Upper lobe of right lung (tissue), 1 donor: ENCODE results near the gene HNRNPCL1. TPM values are rescaled to one million over a fixed set of nuclear protein-coding genes. Genes with fewer than 3 reads are reported as not detected.
"Not testable (repeated sequence)": the region's sequence is repeated elsewhere in the genome, so short reads cannot be mapped to it uniquely, and the experiment has no call there.

ENCODE experiments used
- ATAC-seq: fragments of 200-7000 bp; cut with Tn5 transposase; one replicate; pipeline ENCODE4 v1.9.1; 2020; ENCODE audit warnings: mild to moderate bottlenecking, moderate library complexity
- DNase-seq: peaks from one replicate; pipeline ENCODE4 v3.0.0-alpha.2; 2020
- H3K27ac ChIP-seq: fragments of 200-600 bp; one replicate; pipeline ENCODE4 v1.8.0; 2022
- H3K27me3 ChIP-seq: fragments of 200-600 bp; one replicate; pipeline ENCODE4 v1.8.0; 2022; ENCODE audit warnings: mild to moderate bottlenecking
- H3K36me3 ChIP-seq: fragments of 200-600 bp; one replicate; pipeline ENCODE4 v1.8.0; 2022
- H3K4me1 ChIP-seq: fragments of 200-600 bp; one replicate; pipeline ENCODE4 v1.8.0; 2022
- H3K4me3 ChIP-seq: fragments of 200-600 bp; one replicate; pipeline ENCODE4 v1.8.0; 2022; ENCODE audit warnings: mild to moderate bottlenecking
- H3K9me3 ChIP-seq: fragments of 200-600 bp; one replicate; pipeline ENCODE4 v1.8.0; 2022
- intact Hi-C: fragments of 100-400 bp; cut with DNase I; formaldehyde crosslinking; loops from one replicate; pipeline ENCODE4 v1.11.0; 2022
- long read RNA-seq: library from polyadenylated mRNA; unstranded; transcript quantifications from one replicate; pipeline ENCODE4 v2.0.0, GENCODE V29; 2021
- total RNA-seq: library from RNA; stranded (reverse); fragmentation: NEBNext Ultra II Directional; extraction: Animal tissue kit (Norgen Biotek cat#: 25700); gene quantifications from one replicate; pipeline ENCODE4 v1.2.1, GENCODE V29; 2021
- TF ChIP-seq, protein P1 (sequence below): fragments of 200-600 bp; IDR thresholded peaks from one replicate; pipeline ENCODE4 v1.8.0; 2022; ENCODE audit warnings: antibody characterized with exemption
- donor health status: DM: no; HTN: yes; CAD: no; lungs with severe emphysema.

HNRNPCL1 gene
- total RNA-seq = not detected
- long read RNA-seq = 0 reads

DNA sequence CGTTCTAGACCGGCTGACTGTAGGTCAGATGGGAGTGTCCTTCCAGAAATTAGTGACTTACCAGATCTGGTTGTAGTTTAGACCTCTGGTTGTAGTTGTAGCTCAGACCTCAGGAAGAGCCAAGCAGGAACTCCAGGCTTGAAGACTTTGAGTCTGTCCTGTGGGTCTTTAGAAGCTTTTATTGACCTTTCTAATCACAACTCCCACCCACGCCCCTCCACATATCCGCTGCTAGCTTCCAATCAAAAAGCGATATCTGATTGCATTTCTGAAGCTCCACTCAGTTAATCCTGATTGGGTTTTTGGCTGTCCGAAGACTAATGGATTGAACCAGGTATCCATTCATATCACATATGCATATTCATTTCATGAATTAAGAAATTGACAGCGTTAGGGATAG lies at the start of gene HNRNPCL1:
Gene HNRNPCL1 (minus strand): TSS at position 101 of the 400 bp plus-strand sequence. CDS start 431 bp downstream, outside the sequence.
- H3K4me3 ChIP-seq, ATAC-seq, DNase-seq, intact Hi-C loops, H3K27ac ChIP-seq, H3K9me3 ChIP-seq, H3K27me3 ChIP-seq, H3K4me1 ChIP-seq, H3K36me3 ChIP-seq: not testable (repeated sequence)

DNA sequence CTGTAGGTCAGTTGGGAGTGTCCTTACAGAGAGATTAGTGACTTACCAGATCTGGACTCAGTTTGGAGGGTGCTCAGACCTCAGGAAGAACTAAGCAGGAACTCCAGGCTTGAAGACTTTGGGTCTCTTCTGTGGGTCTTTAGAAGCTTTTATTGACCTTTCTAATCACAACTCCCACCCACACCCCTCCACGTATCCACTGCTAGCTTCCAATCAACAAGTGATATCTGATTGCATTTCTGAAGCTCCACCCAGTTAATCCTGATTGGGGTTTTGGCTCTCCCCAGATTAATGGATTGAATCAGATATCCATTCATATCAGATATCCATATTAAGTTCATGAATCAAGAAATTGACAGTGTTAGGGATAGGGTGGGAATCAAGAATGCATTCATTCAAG lies 49.6 kb upstream of the HNRNPCL1 start, which contains the start of gene PRAMEF10:
Gene PRAMEF10 (minus strand): TSS at position 101 of the 400 bp plus-strand sequence. CDS start 2,423 bp downstream, outside the sequence.
- ATAC-seq, H3K27me3 ChIP-seq: not testable (repeated sequence)

DNA sequence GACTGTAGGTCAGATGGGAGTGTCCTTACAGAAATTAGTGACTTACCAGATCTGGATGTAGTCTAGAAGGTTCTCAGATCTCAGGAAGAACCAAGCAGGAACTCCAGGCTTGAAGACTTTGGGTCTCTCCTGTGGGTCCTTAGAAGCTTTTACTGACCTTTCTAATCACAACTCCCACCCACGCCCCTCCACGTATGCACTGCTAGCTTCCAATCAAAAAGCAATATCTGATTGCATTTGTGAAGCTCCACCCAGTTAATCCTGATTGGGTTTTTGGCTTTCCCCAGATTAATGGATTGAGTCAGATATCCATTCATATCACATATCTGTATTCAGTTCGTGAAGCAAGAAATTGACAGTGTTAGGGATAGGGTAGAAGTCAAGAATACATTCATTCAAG lies 37.6 kb upstream of the HNRNPCL1 start, which contains the start of gene PRAMEF4:
Gene PRAMEF4 (minus strand): TSS at position 101 of the 400 bp plus-strand sequence. CDS start 2,807 bp downstream, outside the sequence.
- H3K9me3 ChIP-seq, DNase-seq, H3K27ac ChIP-seq, intact Hi-C loops, ATAC-seq, H3K36me3 ChIP-seq, H3K4me3 ChIP-seq, H3K27me3 ChIP-seq, H3K4me1 ChIP-seq: not testable (repeated sequence)

More for the DNA sequence above, 49.6 kb upstream of the HNRNPCL1 start, which contains the start of gene PRAMEF10:
- H3K4me3 ChIP-seq, H3K27ac ChIP-seq, H3K9me3 ChIP-seq, H3K36me3 ChIP-seq, intact Hi-C loops, DNase-seq, H3K4me1 ChIP-seq: not testable (repeated sequence)

DNA sequence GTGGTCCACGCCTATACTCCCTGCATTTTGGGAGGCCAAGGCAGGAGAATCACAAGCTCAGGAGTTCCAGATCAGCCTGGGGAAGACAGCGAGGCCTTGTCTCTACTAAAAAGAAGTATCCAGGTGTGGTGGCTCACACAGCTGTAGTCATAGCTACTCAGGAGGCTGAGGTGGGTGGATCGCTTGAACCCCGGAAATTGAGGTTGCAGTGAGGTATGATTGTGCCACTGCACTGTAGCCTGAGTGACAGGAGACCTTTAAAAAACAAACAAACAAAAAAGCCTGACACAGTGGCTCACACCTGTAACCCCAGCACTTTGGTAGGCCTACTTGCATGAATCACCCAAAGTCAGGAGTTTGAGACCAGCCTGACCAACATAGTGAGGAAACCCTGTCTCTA lies 29.9 kb upstream of the HNRNPCL1 start:
- H3K36me3 ChIP-seq, H3K27me3 ChIP-seq, H3K4me3 ChIP-seq, H3K9me3 ChIP-seq, DNase-seq, ATAC-seq, H3K4me1 ChIP-seq, H3K27ac ChIP-seq, intact Hi-C loops: not testable (repeated sequence)

DNA sequence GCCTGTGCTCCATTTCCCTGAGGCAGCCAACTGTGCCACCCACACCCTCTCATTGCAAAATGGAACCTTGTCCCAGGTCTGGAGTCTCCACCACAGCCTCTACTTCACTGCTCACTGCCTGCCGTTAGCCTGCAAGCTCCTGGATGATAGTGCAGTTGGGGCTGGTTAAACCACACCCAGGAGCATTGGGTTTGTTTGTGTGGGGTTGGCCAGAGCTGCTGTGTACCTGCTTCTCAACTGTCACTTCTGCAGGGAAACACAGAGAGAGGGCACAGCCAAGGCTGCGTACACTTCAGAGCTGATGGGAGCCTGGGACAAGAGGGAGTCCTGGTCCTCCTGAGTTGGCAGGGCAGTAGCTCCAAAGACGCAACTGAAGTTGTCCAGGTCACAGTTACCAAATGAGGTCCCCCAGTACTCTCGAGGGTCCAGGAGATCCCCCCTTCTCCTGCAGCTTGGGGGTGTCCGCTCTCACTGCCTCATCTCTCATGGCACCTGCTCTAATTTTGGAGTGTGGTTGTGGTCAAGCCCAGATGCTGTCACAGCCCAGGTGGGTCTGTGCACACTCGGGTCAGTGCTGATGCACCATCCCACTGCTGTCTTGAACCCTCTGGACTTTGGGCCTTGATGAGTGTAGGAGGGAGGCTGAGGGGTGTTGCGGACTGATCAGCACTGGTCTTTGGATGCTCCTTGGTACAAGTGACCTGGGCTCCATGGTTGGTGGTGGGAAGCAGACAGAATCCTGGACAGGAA lies 14.8 kb upstream of the HNRNPCL1 start:
- intact Hi-C loops = not testable (repeated sequence)

DNA sequence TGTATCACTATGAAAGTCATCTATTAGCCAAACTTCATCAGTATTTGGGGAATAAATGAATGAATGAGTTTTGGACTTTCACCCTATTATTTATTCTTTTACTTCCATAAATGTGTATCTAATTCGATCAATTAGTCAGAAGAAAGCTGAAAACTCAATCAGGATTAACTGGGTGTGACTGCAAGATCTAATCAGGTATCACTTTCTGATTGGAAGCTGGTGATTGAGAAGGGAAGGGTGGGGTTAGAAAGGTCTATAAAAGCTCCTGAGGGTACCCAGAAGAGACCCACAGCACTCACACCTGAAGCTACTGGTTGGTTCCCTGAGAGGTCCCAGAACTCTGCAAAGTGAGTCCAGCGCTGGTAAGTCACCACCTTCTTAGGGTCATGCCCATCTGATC lies 8.3 kb upstream of the HNRNPCL1 start, which contains the start of gene PRAMEF2:
Gene PRAMEF2 (plus strand): TSS at position 301 of the 400 bp plus-strand sequence. CDS start 1,924 bp downstream, outside the sequence.
- H3K9me3 ChIP-seq, H3K36me3 ChIP-seq, H3K4me3 ChIP-seq, H3K4me1 ChIP-seq, H3K27ac ChIP-seq, H3K27me3 ChIP-seq, intact Hi-C loops, DNase-seq, ATAC-seq: not testable (repeated sequence)

More for the DNA sequence above, 14.8 kb upstream of the HNRNPCL1 start:
- not testable (repeated sequence) for H3K4me1 ChIP-seq, H3K36me3 ChIP-seq, H3K27me3 ChIP-seq, H3K4me3 ChIP-seq, ATAC-seq, H3K9me3 ChIP-seq, DNase-seq, H3K27ac ChIP-seq

DNA sequence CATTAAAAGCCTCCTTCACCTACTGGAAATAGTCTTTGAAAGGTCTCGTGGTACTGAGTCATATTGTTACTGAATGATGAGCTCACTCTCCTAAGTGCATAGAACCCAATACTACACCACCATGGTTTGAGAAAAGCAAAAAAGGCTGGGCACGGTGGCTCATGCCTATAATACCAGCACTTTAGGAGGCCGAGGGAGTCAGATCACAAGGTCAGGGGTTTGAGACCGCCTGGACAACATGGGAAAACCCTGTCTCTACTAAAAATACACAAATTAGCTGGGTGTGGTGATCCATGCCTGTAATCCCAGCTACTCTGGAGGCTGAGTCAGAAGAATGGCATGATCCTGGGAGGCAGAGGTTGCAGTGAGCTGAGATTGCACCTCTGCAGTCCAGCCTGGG lies 3.3 kb upstream of the HNRNPCL1 start:
- no peak for DNase-seq
- intact Hi-C loops = no loop called here
- Histone ChIP-seq H3K9me3 (no peaks in the 10 kb centered on the region), H3K27me3 (no peaks in the 10 kb centered on the region), H3K4me1 (no peaks in the 10 kb centered on the region), H3K36me3 (no peaks in the 10 kb centered on the region), H3K27ac (no peak overlapping the region), H3K4me3 (no peak overlapping the region)
- ATAC-seq = no peak
- TF ChIP-seq, protein P1, sequence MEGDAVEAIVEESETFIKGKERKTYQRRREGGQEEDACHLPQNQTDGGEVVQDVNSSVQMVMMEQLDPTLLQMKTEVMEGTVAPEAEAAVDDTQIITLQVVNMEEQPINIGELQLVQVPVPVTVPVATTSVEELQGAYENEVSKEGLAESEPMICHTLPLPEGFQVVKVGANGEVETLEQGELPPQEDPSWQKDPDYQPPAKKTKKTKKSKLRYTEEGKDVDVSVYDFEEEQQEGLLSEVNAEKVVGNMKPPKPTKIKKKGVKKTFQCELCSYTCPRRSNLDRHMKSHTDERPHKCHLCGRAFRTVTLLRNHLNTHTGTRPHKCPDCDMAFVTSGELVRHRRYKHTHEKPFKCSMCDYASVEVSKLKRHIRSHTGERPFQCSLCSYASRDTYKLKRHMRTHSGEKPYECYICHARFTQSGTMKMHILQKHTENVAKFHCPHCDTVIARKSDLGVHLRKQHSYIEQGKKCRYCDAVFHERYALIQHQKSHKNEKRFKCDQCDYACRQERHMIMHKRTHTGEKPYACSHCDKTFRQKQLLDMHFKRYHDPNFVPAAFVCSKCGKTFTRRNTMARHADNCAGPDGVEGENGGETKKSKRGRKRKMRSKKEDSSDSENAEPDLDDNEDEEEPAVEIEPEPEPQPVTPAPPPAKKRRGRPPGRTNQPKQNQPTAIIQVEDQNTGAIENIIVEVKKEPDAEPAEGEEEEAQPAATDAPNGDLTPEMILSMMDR = no peak

DNA sequence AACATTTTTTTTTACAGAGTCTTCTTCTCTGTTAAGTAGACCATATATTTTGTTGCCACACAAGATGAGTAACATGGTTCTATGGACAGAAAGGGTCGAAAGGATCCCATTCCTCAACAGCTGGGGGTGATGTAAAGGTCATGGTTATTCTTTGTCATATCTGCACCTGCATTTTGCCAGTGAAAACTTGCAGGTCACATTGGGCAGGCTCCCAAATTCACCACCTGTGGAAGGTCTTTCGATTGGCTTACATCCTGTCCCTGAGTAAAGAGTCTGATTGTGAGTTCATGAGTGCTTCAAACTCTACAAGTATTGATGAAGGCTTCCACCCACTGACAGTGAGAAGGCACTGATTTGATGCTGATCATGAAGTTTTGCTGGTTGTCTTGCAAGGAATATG lies 15.3 kb downstream of the HNRNPCL1 start:
- DNase-seq, H3K4me1 ChIP-seq, intact Hi-C loops, H3K4me3 ChIP-seq, H3K9me3 ChIP-seq, H3K27ac ChIP-seq, ATAC-seq, H3K27me3 ChIP-seq, H3K36me3 ChIP-seq: not testable (repeated sequence)

DNA sequence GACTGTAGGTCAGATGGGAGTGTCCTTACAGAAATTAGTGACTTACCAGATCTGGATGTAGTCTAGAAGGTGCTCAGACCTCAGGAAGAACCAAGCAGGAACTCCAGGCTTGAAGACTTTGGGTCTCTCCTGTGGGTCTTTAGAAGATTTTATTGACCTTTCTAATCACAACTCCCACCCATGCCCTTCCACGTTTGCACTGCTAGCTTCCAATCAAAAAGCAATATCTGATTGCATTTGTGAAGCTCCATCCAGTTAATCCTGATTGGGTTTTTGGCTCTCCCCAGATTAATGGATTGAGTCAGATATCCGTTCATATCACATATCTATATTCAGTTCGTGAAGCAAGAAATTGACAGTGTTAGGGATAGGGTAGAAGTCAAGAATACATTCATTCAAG lies 17.2 kb downstream of the HNRNPCL1 start, which contains the start of gene PRAMEF11:
Gene PRAMEF11 (minus strand): TSS at position 101 of the 400 bp plus-strand sequence. CDS start 2,621 bp downstream, outside the sequence.
- ATAC-seq, DNase-seq, H3K4me3 ChIP-seq, H3K9me3 ChIP-seq, H3K27me3 ChIP-seq, H3K36me3 ChIP-seq, intact Hi-C loops, H3K4me1 ChIP-seq, H3K27ac ChIP-seq: not testable (repeated sequence)

DNA sequence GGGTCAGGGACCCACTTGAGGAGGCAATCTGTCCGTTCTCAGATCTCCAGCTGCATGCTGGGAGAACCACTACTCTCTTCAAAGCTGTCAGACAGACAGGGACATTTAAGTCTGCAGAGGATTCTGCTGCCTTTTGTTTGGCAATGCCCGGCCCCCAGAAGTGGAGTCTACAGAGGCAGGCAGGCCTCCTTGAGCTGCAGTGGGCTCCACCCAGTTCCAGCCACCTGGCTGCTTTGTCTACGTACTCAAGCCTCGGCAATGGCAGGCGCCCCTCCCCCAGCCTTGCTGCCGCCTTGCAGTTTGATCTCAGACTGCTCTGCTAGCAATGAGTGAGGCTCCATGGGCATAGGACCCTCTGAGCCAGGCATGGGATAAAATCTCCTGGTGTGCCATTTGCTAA lies 29.5 kb downstream of the HNRNPCL1 start:
- H3K27ac ChIP-seq, DNase-seq, H3K9me3 ChIP-seq, intact Hi-C loops, ATAC-seq, H3K4me3 ChIP-seq, H3K4me1 ChIP-seq, H3K36me3 ChIP-seq: not testable (repeated sequence)
- H3K27me3 ChIP-seq = peaks cover 14% of the 10 kb centered on the region
